ENCODE data around the gene KPNA5.
A peak's percentile ranks its signal among the peaks of the same experiment; 100 is the strongest.
"Not testable (repeated sequence)": the region's sequence is repeated elsewhere in the genome, so short reads cannot be mapped to it uniquely, and the experiment has no call there.

KPNA5 gene

DNA sequence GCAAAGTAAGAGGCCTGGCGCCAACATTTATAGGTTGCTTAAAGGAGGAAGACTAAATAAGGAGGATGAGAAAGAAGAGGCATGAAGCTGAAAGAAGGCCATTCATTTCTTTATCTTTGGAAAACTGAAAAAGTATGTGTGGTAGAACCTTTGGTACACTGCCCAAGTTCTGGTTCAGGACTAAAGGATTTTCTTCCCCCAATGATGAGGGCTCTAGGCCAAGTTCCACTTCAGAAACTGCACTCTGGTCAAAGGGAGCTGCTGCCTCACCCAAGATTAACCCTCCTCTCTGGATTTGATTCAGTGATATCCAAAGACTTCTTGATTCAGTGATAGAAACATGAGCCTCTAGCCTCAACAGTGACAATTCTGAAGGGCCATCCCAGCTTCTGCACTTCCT, 5.0 kb upstream of the KPNA5 start:
- Histone ChIP-seq H3K4me1 (peaks cover 5% of the 10 kb centered on the region; the same call in 1 of the 2 replicates), H3K9me3 (no peaks in the 10 kb centered on the region), H3K4me3 (no peak overlapping the region), H3K27me3 (ENCODE audit: low read depth) (peaks cover 2% of the 10 kb centered on the region; the same call in 1 of the 2 replicates), H3K36me3 (replicated peaks) (no peaks in the 10 kb centered on the region)
- no peak for DNase-seq (ENCODE audit: low spot score in 2 of 2)
- in situ Hi-C loops (cut with MboI; ENCODE audit: low sequenced_read_pairs): no loop called here

GRCh38 chr6:116682334-116682712, 1.3 kb downstream of the KPNA5 start:
- DNase-seq (ENCODE audit: low spot score in 2 of 2): peak in 1 of 2 experiments; percentile 26
- in situ Hi-C loops (cut with MboI; ENCODE audit: low sequenced_read_pairs): no loop called here

GRCh38 chr6:116685437-116685993, 4.5 kb downstream of the KPNA5 start:
- Histone ChIP-seq H3K27me3 (ENCODE audit: low read depth) (no peaks in the 10 kb centered on the region), H3K9me3 (no peaks in the 10 kb centered on the region), H3K4me3 (no peak overlapping the region), H3K36me3 (replicated peaks) (peaks cover 10% of the 10 kb centered on the region), H3K4me1 (peaks cover 6% of the 10 kb centered on the region; the same call in 1 of the 2 replicates)
- in situ Hi-C loops (cut with MboI; ENCODE audit: low sequenced_read_pairs): no loop called here
- no peak for DNase-seq (ENCODE audit: low spot score in 2 of 2)

More at GRCh38 chr6:116682334-116682712, 1.3 kb downstream of the KPNA5 start:
- Histone ChIP-seq H3K9me3 (no peaks in the 10 kb centered on the region), H3K27me3 (ENCODE audit: low read depth) (no peaks in the 10 kb centered on the region), H3K36me3 (replicated peaks) (peaks cover 10% of the 10 kb centered on the region), H3K4me1 (peaks cover 9% of the 10 kb centered on the region; the same call in 1 of the 2 replicates), H3K4me3 (peak overlapping the region; percentile 86)

- H3K27me3 ChIP-seq (ENCODE audit: low read depth); in situ Hi-C loops (cut with MboI; ENCODE audit: low sequenced_read_pairs); H3K4me1 ChIP-seq; H3K4me3 ChIP-seq; H3K9me3 ChIP-seq; DNase-seq (ENCODE audit: low spot score in 2 of 2); H3K36me3 ChIP-seq (replicated peaks): not testable (repeated sequence)
Measured at GRCh38 chr6:116686475-116687101, 5.6 kb downstream of the KPNA5 start.

- H3K27me3 ChIP-seq (ENCODE audit: low read depth): no peaks in the 10 kb centered on the region
- H3K4me3 ChIP-seq: no peak overlapping the region
- in situ Hi-C loops (cut with MboI; ENCODE audit: low sequenced_read_pairs): no loop called here
- H3K9me3 ChIP-seq: no peaks in the 10 kb centered on the region
- DNase-seq (ENCODE audit: low spot score in 2 of 2): no peak
- H3K4me1 ChIP-seq: peaks cover 7% of the 10 kb centered on the region
- H3K36me3 ChIP-seq (replicated peaks): peaks cover 10% of the 10 kb centered on the region; the same call in 1 of the 2 replicates
Measured at GRCh38 chr6:116691154-116691553, 10.1 kb downstream of the KPNA5 start.

DNA sequence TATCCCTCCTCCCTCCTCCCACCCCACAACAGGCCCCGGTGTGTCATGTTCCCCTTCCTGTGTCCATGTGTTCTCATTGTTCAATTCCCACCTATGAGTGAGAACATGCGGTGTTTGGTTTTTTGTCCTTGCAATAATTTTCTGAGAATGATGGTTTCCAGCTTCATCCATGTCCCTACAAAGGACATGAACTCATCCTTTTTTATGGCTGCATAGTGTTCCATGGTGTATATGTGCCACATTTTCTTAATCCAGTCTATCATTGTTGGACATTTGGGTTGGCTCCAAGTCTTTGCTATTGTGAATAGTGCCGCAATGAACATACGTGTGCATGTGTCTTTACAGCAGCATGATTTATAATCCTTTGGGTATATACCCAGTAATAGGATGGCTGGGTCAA, 11.9 kb downstream of the KPNA5 start:
- H3K27me3 ChIP-seq (ENCODE audit: low read depth); DNase-seq (ENCODE audit: low spot score in 2 of 2); H3K9me3 ChIP-seq; H3K4me1 ChIP-seq; H3K4me3 ChIP-seq; in situ Hi-C loops (cut with MboI; ENCODE audit: low sequenced_read_pairs): not testable (repeated sequence)
- peaks cover 10% of the 10 kb centered on the region; the same call in 1 of the 2 replicates for H3K36me3 ChIP-seq (replicated peaks)

DNA sequence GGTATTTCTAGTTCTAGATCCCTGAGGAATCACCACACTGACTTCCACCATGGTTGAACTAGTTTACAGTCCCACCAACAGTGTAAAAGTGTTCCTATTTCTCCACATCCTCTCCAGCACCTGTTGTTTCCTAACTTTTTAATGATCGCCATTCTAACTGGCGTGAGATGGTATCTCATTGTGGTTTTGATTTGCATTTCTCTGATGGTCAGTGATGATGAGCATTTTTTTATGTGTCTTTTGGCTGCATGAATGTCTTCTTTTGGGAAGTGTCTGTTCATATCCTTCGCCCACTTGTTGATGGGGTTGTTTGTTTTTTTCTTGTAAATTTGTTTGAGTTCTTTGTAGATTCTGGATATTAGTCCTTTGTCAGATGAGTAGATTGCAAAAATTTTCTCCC, 12.3 kb downstream of the KPNA5 start:
- DNase-seq (ENCODE audit: low spot score in 2 of 2); in situ Hi-C loops (cut with MboI; ENCODE audit: low sequenced_read_pairs); H3K9me3 ChIP-seq; H3K27me3 ChIP-seq (ENCODE audit: low read depth); H3K4me1 ChIP-seq; H3K4me3 ChIP-seq: not testable (repeated sequence)
- peaks cover 10% of the 10 kb centered on the region; the same call in 1 of the 2 replicates for H3K36me3 ChIP-seq (replicated peaks)

- H3K4me3 ChIP-seq: no peak overlapping the region
- no peaks in the 10 kb centered on the region for H3K9me3 ChIP-seq
- peaks cover 10% of the 10 kb centered on the region for H3K36me3 ChIP-seq (replicated peaks)
- in situ Hi-C loops (cut with MboI; ENCODE audit: low sequenced_read_pairs): no loop called here
- no peak for DNase-seq (ENCODE audit: low spot score in 2 of 2)
- H3K27me3 ChIP-seq (ENCODE audit: low read depth): no peaks in the 10 kb centered on the region
- peaks cover 7% of the 10 kb centered on the region for H3K4me1 ChIP-seq
Measured at GRCh38 chr6:116695401-116695800, 14.4 kb downstream of the KPNA5 start.

DNA sequence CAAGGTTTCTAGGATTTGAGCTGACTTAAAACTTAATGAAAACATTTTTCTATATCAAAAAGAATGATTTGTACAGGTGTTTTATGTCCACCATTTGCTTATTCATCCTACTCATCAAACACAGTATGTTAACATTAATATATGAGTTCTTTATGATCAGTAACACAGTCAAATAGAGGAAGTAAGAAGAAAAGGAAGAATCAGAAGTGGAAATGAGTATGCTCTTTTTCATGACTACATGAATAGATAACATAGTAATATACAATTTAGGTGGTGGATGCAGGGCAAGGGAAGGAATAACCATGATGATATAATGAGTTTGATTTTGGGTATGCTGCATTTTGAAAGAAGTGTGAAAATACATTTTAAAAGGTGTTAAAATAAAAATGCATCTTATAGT, 16.5 kb downstream of the KPNA5 start:
- Histone ChIP-seq H3K36me3 (replicated peaks) (peaks cover 7% of the 10 kb centered on the region), H3K27me3 (ENCODE audit: low read depth) (no peaks in the 10 kb centered on the region), H3K9me3 (no peaks in the 10 kb centered on the region), H3K4me3 (no peak overlapping the region), H3K4me1 (peaks cover 7% of the 10 kb centered on the region)
- DNase-seq (ENCODE audit: low spot score in 2 of 2): no peak
- in situ Hi-C loops (cut with MboI; ENCODE audit: low sequenced_read_pairs): no loop called here

- H3K36me3 ChIP-seq (replicated peaks); H3K4me1 ChIP-seq; DNase-seq (ENCODE audit: low spot score in 2 of 2); H3K9me3 ChIP-seq; in situ Hi-C loops (cut with MboI; ENCODE audit: low sequenced_read_pairs); H3K27me3 ChIP-seq (ENCODE audit: low read depth); H3K4me3 ChIP-seq: not testable (repeated sequence)
Measured at GRCh38 chr6:116703888-116704287, 22.9 kb downstream of the KPNA5 start.

- in situ Hi-C loops (cut with MboI; ENCODE audit: low sequenced_read_pairs): no loop called here
- no peak overlapping the region for H3K4me3 ChIP-seq
- no peaks in the 10 kb centered on the region for H3K9me3 ChIP-seq
- H3K4me1 ChIP-seq: no peaks in the 10 kb centered on the region
- no peaks in the 10 kb centered on the region for H3K27me3 ChIP-seq (ENCODE audit: low read depth)
- H3K36me3 ChIP-seq (replicated peaks): peaks cover 3% of the 10 kb centered on the region; the same call in 1 of the 2 replicates
- DNase-seq (ENCODE audit: low spot score in 2 of 2): no peak
Measured at GRCh38 chr6:116705917-116706316, 24.9 kb downstream of the KPNA5 start.

DNA sequence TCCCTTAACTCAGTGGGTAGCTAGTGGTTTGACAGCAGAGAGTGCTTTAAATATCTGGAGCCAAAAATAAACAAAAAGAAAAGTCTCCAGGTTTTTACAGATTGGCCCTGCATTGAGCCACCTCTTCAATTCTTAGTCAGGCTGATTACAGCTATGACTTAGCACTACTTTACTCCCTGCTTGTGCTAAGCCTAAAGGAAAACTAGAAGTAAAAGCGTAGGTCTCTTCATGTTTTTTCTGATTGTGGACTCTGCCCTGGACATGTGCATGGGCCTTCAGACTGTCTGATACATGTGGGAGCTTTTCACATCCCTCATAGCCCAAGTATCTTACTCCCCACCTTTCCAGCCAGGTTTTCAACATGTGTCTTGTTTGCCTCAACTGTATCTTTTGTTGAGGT, 33.3 kb downstream of the KPNA5 start:
- no peaks in the 10 kb centered on the region for H3K27me3 ChIP-seq (ENCODE audit: low read depth)
- DNase-seq (ENCODE audit: low spot score in 2 of 2): no peak

DNA sequence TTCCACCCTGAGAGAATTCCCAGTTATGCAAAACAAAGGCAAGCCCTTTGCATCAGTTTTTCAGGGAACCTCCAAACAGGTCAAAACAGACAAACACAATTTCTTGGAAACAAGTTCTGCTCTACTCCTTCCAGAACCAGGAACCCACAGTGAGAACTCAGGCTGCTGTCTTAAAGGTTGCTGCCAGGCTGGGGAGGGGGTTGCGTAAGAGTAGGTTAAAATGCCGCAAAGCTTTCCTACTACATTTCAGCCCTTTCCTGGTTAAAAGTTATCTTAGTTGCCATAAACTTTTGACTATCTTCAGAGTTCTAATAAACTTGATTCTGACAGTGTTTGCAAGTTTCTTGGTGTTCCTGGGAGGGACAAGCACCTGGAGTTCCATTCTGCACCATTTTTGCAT, 33.8 kb downstream of the KPNA5 start:
- no peaks in the 10 kb centered on the region for H3K4me1 ChIP-seq
- H3K27me3 ChIP-seq (ENCODE audit: low read depth): no peaks in the 10 kb centered on the region
- H3K36me3 ChIP-seq (replicated peaks): no peaks in the 10 kb centered on the region; the same call in none of the 2 replicates
- no peaks in the 10 kb centered on the region; the same call in 1 of the 2 replicates for H3K9me3 ChIP-seq
- no peak overlapping the region for H3K4me3 ChIP-seq
- no peak for DNase-seq (ENCODE audit: low spot score in 2 of 2)
- in situ Hi-C loops (cut with MboI; ENCODE audit: low sequenced_read_pairs): no loop called here

More for the DNA sequence above, 33.3 kb downstream of the KPNA5 start:
- H3K4me3 ChIP-seq: no peak overlapping the region
- H3K4me1 ChIP-seq: no peaks in the 10 kb centered on the region
- H3K9me3 ChIP-seq: no peaks in the 10 kb centered on the region; the same call in 1 of the 2 replicates
- in situ Hi-C loops (cut with MboI; ENCODE audit: low sequenced_read_pairs): no loop called here
- H3K36me3 ChIP-seq (replicated peaks): no peaks in the 10 kb centered on the region; the same call in none of the 2 replicates

DNA sequence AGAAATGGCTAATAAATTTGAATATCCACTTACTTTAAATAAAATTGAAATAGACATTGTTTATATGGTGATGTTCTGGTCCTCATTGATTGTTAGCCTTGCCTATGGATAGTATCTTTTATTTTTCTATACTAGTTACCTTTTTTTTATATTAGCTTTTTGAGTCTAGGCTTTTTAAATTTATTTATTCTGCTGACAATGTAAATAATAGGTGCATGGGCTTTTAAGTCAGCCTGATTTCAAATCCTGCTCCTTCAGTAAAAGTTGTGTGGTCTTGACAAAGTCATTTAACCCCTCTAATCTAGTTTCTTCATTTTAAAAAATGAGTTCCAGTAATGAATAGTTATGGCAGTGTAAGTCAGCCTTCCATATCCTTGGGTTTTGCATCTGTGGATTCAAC, 45.9 kb downstream of the KPNA5 start:
- DNase-seq (ENCODE audit: low spot score in 2 of 2): no peak
- no peak overlapping the region for H3K4me3 ChIP-seq
- no peaks in the 10 kb centered on the region for H3K4me1 ChIP-seq
- no peaks in the 10 kb centered on the region for H3K9me3 ChIP-seq
- H3K27me3 ChIP-seq (ENCODE audit: low read depth): no peaks in the 10 kb centered on the region
- peaks cover 9% of the 10 kb centered on the region for H3K36me3 ChIP-seq (replicated peaks)
- in situ Hi-C loops (cut with MboI; ENCODE audit: low sequenced_read_pairs): no loop called here

Measured in HAP-1 (cell line).